Subcutaneous adipose tissue (tissue), 4 donors: ENCODE measurements around the gene RHBDL1. TPM values are rescaled to one million over a fixed set of nuclear protein-coding genes. Genes with fewer than 3 reads are reported as not detected.

ENCODE experiments used
- CTCF ChIP-seq: fragments of 450-650 bp; IDR thresholded peaks from one replicate; pipeline ENCODE4 v1.5.1; 2016; ENCODE audit warnings: low read depth, mild to moderate bottlenecking, control low read depth, antibody characterized with exemption, moderate library complexity
- total RNA-seq, 4 donors: library from RNA; depleted of rRNA; stranded (reverse); fragments of >200 nt; gene quantifications; one replicate each; pipeline ENCODE4 v1.1.0, GENCODE V29; 2016

Gene RHBDL1
- total RNA-seq, 4 donors from 2014 or later = 0.66 to 1.7 (median 1.3) TPM; not detected in 1

GRCh38 chr16:694187-694862 is 18.9 kb downstream of the RHBDL1 start:
- TF ChIP-seq CTCF = no peak

GRCh38 chr16:694863-695354 is 19.4 kb downstream of the RHBDL1 start:
- TF ChIP-seq CTCF = no peak

GRCh38 chr16:695355-696089 is 20.1 kb downstream of the RHBDL1 start:
- TF ChIP-seq CTCF = no peak

- TF ChIP-seq CTCF = no peak
Measured at GRCh38 chr16:698911-699671, 23.6 kb downstream of the RHBDL1 start.

- TF ChIP-seq CTCF = no peak
Measured at GRCh38 chr16:700684-701584, 25.5 kb downstream of the RHBDL1 start.

- TF ChIP-seq CTCF = no peak
Measured at GRCh38 chr16:702341-702740, 26.9 kb downstream of the RHBDL1 start.
